IPS-18c (cell line): Measurements from ENCODE around the gene PSG5.
"Not testable (repeated sequence)": the region's sequence is repeated elsewhere in the genome, so short reads cannot be mapped to it uniquely, and the experiment has no call there.

ENCODE experiments used
- H3K4me3 ChIP-seq: 2 replicates; pipeline ENCODE4 v1.7.0; 2013; ENCODE audit warnings: low read depth, mild to moderate bottlenecking, low read length, moderate library complexity; ENCODE audit not compliant: insufficient read depth
- H3K9me3 ChIP-seq: one replicate; pipeline ENCODE4 v1.6.1; 2013; ENCODE audit warnings: mild to moderate bottlenecking, low read length, moderate library complexity; ENCODE audit not compliant: control insufficient read depth, insufficient read depth

Gene PSG5

GRCh38 chr19:43127336-43127735 is 59.0 kb downstream of the PSG5 start:
- H3K4me3 ChIP-seq = not testable (repeated sequence)

GRCh38 chr19:43126720-43127119 is 59.6 kb downstream of the PSG5 start:
- H3K9me3 ChIP-seq = no peaks in the 10 kb centered on the region
- H3K4me3 ChIP-seq = no peak overlapping the region

More at GRCh38 chr19:43127336-43127735, 59.0 kb downstream of the PSG5 start:
- not testable (repeated sequence) for H3K9me3 ChIP-seq

GRCh38 chr19:43124360-43124759 is 62.0 kb downstream of the PSG5 start:
- Histone ChIP-seq H3K4me3 (no peak overlapping the region), H3K9me3 (no peaks in the 10 kb centered on the region)

- not testable (repeated sequence) for H3K4me3 ChIP-seq, H3K9me3 ChIP-seq
These were observed 65.8 kb downstream of the PSG5 start for GRCh38 chr19:43120433-43121026.

GRCh38 chr19:43119526-43119925 is 66.8 kb downstream of the PSG5 start:
- H3K9me3 ChIP-seq, H3K4me3 ChIP-seq: not testable (repeated sequence)
